GM20000 (cell line): ENCODE results near the gene MGAT3.

Experiments
- DNase-seq: peaks from one replicate; pipeline ENCODE4 v3.0.0; 2012; ENCODE audit warnings: low spot score
- CTCF ChIP-seq: IDR thresholded peaks from 2 replicates; pipeline ENCODE4 v1.5.1; 2012; ENCODE audit warnings: mild to moderate bottlenecking, control low read depth; ENCODE audit errors: extremely low read depth, missing control alignments

Gene MGAT3

GRCh38 chr22:39481054-39481453, 24.2 kb downstream of the MGAT3 start:
- TF ChIP-seq CTCF, result no peak
- DNase-seq, result no peak

DNA sequence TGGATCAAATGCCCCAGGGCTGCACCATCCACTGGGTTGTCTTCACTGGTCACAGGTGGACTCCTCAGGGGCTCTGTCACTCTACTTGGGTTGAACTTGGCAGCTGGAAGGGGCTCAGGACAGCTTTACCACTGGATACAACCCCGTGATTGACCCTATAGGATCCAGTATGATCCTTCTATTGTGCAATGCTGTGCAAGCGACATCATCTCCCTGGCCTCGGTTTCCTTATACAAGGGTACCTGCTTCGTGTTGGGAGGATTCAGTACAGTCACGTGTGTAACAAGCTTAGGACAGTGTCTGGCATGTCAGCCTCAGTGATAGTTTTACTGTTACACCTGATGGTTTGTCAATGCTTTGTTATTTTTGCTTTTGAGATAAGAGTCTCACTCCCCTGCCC, 24.8 kb downstream of the MGAT3 start:
- no peak for DNase-seq
- TF ChIP-seq CTCF, result no peak

DNA sequence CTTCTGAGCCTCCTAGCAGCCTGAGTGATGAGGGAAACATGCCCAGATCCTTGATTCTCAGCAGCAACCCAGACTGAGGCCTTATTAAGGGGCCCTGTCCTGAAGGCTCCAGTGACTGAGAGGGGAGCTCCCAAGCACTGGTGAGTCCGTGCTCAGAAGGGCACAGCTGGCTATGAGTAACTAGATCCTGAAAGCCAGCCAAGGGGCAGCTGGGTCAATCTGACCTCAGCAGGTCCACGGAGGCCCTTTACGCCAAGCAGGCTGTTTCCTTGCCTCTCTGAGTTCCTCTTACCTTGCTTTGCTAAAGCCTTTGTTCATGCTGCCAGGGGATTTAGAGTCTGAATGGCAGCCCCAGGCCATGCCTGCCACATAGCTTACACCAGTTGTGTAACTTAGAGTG, 26.0 kb downstream of the MGAT3 start:
- no peak for DNase-seq
- TF ChIP-seq CTCF, result no peak

- DNase-seq, result no peak
- TF ChIP-seq CTCF, result no peak
Measured at GRCh38 chr22:39486951-39487825, 30.4 kb downstream of the MGAT3 start.

- DNase-seq, result no peak
- TF ChIP-seq CTCF, result no peak
Measured at GRCh38 chr22:39487826-39488520, 31.2 kb downstream of the MGAT3 start.

DNA sequence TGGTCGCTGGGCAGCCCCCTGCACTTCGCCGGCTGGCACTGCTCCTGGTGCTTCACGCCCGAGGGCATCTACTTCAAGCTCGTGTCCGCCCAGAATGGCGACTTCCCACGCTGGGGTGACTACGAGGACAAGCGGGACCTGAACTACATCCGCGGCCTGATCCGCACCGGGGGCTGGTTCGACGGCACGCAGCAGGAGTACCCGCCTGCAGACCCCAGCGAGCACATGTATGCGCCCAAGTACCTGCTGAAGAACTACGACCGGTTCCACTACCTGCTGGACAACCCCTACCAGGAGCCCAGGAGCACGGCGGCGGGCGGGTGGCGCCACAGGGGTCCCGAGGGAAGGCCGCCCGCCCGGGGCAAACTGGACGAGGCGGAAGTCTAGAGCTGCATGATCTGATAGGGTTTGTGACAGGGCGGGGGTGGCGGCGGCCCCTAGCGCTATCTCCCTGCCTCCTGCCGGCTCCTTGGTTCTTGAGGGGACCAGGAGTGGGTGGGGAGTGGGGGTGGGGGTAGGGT, 31.8 kb downstream of the MGAT3 start:
- no peak for TF ChIP-seq CTCF
- no peak for DNase-seq
